GM19438 (cell line): ENCODE measurements around the gene PPP2R2C.

ENCODE experiments used
- ATAC-seq: cut with Tn5 transposase; IDR thresholded peaks from one replicate; pipeline ENCODE4 v1.9.1; 2021; ENCODE audit warnings: low read depth; ENCODE audit not compliant: unreplicated experiment

Gene PPP2R2C

DNA sequence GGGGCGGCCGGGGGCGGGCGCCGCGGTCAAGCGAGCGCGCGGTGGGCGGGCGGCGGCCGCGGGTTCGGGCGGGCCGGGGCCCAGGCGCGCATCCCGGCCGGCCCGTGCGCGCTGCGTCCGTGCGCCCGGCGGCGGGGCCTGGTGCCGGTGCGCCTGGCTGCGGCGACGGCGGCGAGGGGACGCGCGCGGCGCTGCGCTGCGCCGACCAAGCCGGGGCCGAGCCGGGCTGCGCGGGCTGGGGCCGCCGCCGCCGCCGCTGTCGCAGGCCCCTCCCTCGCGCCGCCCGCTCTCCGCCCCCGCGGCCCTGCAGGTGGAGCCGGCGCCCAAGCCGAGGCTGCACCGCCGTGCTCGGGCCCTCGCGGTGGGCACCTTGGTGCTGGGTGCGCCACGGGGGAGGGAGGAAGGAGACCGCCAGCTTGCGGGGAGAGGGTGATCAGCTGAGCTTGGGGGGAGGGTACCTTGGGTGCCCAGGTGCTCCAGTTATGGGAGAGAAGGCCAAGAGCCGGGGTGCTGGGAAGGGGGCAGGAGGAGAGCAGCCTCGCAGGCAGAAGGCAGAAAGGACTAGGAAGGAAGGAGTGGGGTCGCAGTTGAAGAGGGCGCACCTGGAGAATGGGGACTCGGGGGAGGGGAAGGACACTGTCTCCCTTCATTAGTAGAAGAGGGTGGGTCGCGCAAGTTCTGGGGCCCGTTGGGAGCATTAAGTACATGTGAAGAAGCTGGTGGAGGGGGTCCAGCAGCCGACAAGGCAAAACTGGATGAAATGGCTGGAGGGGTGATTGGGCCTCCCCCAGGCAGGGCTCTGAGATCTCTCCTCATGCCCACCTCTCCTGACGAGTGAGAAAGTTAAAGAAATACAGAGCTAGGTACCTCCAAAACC, at the start of gene PPP2R2C:
Gene PPP2R2C (minus strand): TSS at position 228 of the 877 bp plus-strand sequence. CDS start 385 bp downstream, outside the sequence.
- ATAC-seq: no peak

- no peak for ATAC-seq
These were observed 48.6 kb upstream of the PPP2R2C start for GRCh38 chr4:6520978-6521377.

DNA sequence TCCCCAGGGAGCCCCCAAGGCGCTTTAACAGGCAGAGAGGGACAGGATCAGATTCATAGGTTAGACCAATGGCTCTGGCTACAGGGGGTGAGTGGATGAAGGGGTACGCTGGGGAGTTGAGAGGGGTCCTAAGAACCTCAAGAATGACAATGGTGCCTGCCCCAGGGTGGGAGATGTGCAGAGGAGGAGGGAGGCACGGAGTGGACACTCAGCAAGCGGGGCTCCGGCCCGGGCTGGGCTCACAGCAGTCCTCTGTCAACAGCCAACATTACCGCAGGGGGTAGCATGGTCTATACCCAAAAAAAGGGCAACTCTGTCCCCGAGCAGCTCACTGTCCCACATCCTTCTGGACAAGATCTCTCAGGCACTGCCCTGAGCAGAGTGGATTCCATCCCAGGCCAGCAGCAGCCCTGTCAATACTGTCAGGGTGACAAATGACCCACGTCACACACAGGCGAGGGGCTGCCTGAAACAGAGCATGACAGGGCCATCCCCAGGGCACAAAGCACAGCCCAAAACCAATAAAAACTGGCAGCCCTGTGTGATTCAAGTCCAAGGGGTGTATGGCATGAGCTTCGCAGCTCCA, 47.7 kb upstream of the PPP2R2C start:
- no peak for ATAC-seq

GRCh38 chr4:6517171-6517570, 44.8 kb upstream of the PPP2R2C start:
- ATAC-seq: no peak

- ATAC-seq: no peak
These were observed 44.3 kb upstream of the PPP2R2C start for GRCh38 chr4:6516762-6517161.

DNA sequence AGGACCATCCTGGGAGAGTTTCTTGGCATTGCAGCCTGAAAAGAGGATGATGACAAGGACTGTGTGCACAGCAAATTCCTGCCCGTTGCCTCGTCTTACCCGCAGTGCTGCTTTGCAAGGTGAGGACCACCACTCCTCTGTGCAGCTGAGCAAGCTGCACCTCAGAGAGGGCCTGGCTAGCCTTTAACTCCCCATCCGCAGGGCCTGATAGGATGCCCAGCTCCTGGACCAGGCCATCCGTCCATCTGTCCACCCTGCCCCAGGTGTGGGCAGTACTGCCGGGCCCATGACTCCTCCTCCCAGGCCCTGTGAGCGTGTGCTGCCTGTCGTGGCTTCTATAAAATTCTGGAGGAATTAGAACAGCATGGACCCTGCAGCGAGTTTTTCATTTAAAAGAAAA, 43.9 kb upstream of the PPP2R2C start:
- no peak for ATAC-seq

- no peak for ATAC-seq
These were observed 41.3 kb upstream of the PPP2R2C start for GRCh38 chr4:6513678-6514077.

DNA sequence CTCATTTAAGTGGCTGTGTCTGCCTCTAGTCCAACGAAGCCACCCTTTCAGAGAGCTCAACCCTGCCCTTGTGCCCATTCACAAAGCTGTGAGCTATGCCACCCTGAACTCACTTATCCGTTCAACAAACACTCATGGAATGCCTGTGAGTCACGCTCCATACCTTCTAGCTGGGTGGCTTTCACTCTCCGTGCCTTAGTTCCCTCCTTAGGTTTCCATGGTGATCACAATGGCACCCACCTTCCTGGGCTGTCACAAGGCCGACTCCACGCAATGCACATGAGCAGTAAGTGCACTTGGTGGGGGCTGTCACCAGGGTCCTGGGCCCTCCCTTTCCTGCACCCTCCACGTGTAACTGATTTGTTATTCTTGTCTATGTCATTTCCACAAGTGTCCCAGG, 37.2 kb upstream of the PPP2R2C start:
- ATAC-seq: no peak

DNA sequence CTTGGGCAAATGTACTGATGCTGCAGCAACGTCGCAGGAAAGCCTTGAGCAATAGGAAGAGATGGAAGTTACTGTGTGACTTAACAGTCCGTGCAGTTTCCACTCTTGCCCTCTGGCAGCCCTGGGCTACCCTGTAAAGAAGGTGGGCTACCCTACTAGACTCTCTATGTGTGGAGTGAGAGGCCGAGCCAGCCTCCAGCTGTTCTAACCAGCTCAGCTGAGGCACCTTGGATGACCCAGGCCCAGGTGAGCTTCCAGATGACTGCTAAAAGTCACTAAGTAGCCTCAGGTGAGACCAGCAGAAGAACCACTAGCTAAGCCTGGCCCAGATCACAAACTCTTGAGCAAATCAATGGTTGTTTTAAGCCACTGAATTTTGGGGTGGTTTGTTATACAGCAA, 34.9 kb upstream of the PPP2R2C start:
- no peak for ATAC-seq

GRCh38 chr4:6506616-6507140, 34.3 kb upstream of the PPP2R2C start:
- no peak for ATAC-seq

DNA sequence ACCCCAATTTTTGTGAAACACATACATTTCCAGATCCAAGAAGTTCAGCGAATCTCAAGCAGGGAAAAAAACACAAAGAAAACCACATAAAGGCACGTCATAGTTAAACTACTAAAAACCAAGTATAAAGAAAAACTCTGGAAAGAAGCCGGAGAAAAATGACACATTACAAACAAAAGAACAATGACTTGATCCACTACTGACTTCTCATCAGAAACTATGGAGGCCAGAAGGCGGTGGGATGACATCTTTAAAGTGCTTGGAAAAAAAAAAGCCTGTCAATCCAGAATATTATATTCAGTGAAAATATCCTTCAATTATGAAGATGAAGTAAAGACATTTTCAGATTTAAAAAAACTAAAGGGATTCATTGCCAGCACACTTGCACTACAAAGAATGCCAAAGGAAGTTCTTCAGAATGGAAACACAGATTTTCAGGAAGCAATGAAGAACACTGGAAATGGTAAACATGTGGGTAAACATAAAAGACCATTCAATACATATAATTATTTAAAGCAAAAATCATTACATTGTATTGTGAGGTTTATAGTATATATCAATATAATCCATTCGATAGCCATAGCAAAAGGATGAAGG, 32.6 kb upstream of the PPP2R2C start:
- ATAC-seq: no peak

- no peak for ATAC-seq
These were observed 30.5 kb upstream of the PPP2R2C start for GRCh38 chr4:6502747-6503465.

GRCh38 chr4:6502147-6502546, 29.7 kb upstream of the PPP2R2C start:
- ATAC-seq: no peak

DNA sequence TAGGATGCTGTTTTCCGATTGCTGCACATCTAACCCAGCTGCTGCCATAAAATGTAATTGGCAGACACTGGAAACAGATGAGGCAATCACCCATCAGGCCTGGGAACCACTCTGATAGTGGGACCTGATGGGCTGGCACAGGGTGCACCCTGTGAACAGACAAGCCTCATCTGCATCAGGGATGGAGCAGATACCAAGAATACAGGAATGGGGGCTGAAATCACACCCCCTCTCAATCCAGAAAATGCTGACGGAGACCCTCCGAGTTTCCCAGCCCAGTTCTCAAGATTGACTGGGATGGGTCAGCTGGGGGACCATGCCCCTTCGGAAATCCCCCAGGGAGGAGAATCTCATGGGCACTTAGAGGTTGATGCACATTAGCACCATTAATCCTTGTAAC, 28.8 kb upstream of the PPP2R2C start:
- no peak for ATAC-seq

GRCh38 chr4:6500481-6501140, 28.2 kb upstream of the PPP2R2C start:
- ATAC-seq: no peak

GRCh38 chr4:6499238-6499600, 26.8 kb upstream of the PPP2R2C start:
- ATAC-seq: no peak

DNA sequence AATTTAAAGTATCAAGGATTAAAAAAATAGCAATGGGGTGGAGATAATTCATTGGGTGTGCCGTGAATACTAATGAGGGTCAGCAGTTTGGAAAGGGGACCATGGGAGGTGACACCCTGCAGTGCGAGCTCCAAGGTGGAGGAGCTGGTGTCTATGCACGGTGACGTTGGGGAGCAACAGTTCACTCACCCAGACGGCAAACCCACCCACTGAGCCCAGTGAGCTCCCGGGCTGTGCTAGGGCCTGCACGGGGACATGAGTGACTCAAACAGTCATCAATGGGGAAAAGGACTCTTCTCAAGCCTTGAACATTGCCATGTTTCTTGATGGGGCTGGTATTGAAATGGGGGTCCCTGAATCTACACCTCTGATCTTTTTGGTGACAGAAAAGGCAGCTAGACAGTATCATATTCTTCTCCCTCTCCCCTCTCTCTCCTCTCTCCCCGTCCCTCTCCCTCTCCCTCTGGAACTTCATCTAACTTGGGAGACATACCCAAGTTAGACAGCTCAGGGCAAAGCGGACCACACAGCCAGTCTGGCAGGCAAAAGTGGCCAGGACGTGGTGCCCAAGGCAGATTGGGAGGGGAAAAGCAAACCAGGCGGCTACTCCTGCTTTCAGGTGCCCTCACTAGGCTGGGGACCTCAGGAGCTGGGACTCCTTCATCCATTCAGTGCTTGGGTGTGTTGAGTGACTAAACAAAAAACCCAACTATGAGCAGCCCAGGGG, 26.3 kb upstream of the PPP2R2C start:
- no peak for ATAC-seq

- no peak for ATAC-seq
These were observed 25.4 kb upstream of the PPP2R2C start for GRCh38 chr4:6497796-6498195.

- no peak for ATAC-seq
These were observed 23.3 kb upstream of the PPP2R2C start for GRCh38 chr4:6495736-6496135.

DNA sequence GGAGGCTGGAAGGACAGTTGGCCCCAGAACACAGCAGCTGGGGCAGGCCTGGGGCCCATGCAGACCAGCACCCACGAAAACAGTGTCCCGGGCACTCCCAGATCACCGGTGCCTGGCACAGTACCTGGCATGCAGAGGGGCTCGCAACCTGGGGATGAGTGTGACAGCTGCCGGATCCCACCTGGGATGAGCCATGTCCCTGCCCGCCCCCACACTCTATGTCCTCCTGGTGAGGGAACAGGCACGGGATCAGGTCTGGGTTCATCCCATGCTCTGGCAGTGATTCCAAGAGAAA, 22.8 kb upstream of the PPP2R2C start:
- ATAC-seq: no peak
